ENCODE results near the gene NMNAT2. TPM values are rescaled to one million over a fixed set of nuclear protein-coding genes. Genes with fewer than 3 reads are reported as not detected.

NMNAT2 gene
- total RNA-seq, 1 donor from 2014 or later = 1.7 TPM

- no peaks in the 10 kb centered on the region for H3K27me3 ChIP-seq
- no peak for DNase-seq (ENCODE audit: extremely low spot score in 2 of 2)
- no peak for TF ChIP-seq POLR2AphosphoS5 (IDR thresholded peaks at IDR 0.05; ENCODE audit: insufficient read depth in 1 of 2, low read depth in 1 of 2)
- TF ChIP-seq, protein P1, sequence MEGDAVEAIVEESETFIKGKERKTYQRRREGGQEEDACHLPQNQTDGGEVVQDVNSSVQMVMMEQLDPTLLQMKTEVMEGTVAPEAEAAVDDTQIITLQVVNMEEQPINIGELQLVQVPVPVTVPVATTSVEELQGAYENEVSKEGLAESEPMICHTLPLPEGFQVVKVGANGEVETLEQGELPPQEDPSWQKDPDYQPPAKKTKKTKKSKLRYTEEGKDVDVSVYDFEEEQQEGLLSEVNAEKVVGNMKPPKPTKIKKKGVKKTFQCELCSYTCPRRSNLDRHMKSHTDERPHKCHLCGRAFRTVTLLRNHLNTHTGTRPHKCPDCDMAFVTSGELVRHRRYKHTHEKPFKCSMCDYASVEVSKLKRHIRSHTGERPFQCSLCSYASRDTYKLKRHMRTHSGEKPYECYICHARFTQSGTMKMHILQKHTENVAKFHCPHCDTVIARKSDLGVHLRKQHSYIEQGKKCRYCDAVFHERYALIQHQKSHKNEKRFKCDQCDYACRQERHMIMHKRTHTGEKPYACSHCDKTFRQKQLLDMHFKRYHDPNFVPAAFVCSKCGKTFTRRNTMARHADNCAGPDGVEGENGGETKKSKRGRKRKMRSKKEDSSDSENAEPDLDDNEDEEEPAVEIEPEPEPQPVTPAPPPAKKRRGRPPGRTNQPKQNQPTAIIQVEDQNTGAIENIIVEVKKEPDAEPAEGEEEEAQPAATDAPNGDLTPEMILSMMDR (IDR thresholded peaks at IDR 0.05) = no peak
- TF ChIP-seq POLR2A (IDR thresholded peaks at IDR 0.05) = no peak
- no peaks in the 10 kb centered on the region for H3K36me3 ChIP-seq
- H3K4me3 ChIP-seq = no peak overlapping the region
- H3K27ac ChIP-seq = no peak overlapping the region
- intact Hi-C loops (cut with DNase I) = no loop called here
- no peaks in the 10 kb centered on the region for H3K9me3 ChIP-seq
- H3K4me1 ChIP-seq = peaks cover 8% of the 10 kb centered on the region
Observed at GRCh38 chr1:183331091-183331742, 87.0 kb downstream of the NMNAT2 start.

- no peaks in the 10 kb centered on the region for H3K27me3 ChIP-seq
- DNase-seq (ENCODE audit: extremely low spot score in 2 of 2) = no peak
- H3K36me3 ChIP-seq = no peaks in the 10 kb centered on the region
- H3K4me3 ChIP-seq = no peak overlapping the region
- intact Hi-C loops (cut with DNase I) = no loop called here
- H3K4me1 ChIP-seq = peaks cover 8% of the 10 kb centered on the region
- TF ChIP-seq POLR2AphosphoS5 (IDR thresholded peaks at IDR 0.05; ENCODE audit: insufficient read depth in 1 of 2, low read depth in 1 of 2) (no peak), POLR2A (IDR thresholded peaks at IDR 0.05) (no peak)
- TF ChIP-seq, protein P1 (IDR thresholded peaks at IDR 0.05) = no peak
- no peak overlapping the region for H3K27ac ChIP-seq
- no peaks in the 10 kb centered on the region for H3K9me3 ChIP-seq
Observed at GRCh38 chr1:183330335-183330734, 87.8 kb downstream of the NMNAT2 start.

- Histone ChIP-seq H3K27me3 (no peaks in the 10 kb centered on the region), H3K36me3 (no peaks in the 10 kb centered on the region), H3K4me1 (peaks cover 8% of the 10 kb centered on the region), H3K9me3 (no peaks in the 10 kb centered on the region), H3K27ac (peak overlapping the region; percentile 40), H3K4me3 (no peak overlapping the region)
- DNase-seq (ENCODE audit: extremely low spot score in 2 of 2) = no peak
- intact Hi-C loops (cut with DNase I) = no loop called here
- TF ChIP-seq, protein P1 (IDR thresholded peaks at IDR 0.05) = no peak
- TF ChIP-seq POLR2AphosphoS5 (IDR thresholded peaks at IDR 0.05; ENCODE audit: insufficient read depth in 1 of 2, low read depth in 1 of 2) = no peak
- TF ChIP-seq POLR2A (IDR thresholded peaks at IDR 0.05) = no peak
Observed at GRCh38 chr1:183328371-183328770, 89.8 kb downstream of the NMNAT2 start.

DNA sequence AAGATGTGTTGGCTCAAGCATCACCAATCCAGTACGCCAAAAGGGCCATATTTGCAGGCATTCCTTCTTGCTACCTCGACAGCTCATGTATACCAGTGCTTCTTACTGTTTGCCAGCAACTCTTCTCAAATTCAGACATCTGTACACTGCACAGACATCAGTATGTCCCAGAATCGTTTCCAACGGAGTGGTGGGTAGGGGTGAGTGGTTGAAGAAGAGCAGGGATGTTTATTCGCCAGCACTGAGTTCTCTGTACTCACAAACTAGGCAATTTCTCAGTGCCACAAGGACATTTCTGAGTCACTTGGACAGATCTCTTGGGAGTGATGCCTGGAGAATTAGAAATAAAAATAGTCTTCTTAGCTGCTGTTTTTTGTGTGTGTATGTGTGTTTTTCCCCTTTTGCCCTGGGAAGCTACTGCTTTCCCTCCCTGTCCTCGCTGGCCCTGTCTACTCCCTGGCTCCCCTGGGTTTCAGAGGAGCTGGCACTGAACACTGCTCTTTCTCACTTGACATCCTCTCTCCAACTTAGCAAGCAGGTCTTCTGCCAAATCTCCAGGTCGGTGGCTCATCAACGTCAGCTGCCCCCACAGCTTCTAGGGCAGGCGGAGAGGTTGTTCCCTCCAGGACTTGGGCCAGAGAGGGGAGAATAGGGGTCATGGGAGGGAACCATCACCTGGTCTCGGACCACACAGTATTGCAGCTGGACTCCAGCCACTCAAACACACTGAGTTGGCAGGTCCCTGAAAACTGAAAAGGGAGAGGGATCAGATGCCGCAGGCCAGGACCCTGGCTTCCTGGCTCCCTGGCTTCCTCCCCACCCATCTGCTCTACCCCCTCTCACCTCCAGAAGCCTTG, 90.5 kb downstream of the NMNAT2 start:
- DNase-seq (ENCODE audit: extremely low spot score in 2 of 2) = no peak
- Histone ChIP-seq H3K27me3 (no peaks in the 10 kb centered on the region), H3K36me3 (no peaks in the 10 kb centered on the region), H3K4me3 (no peak overlapping the region), H3K4me1 (peaks cover 8% of the 10 kb centered on the region), H3K9me3 (no peaks in the 10 kb centered on the region), H3K27ac (peak overlapping the region; percentile 40)
- no peak for TF ChIP-seq POLR2A (IDR thresholded peaks at IDR 0.05)
- no peak for TF ChIP-seq POLR2AphosphoS5 (IDR thresholded peaks at IDR 0.05; ENCODE audit: insufficient read depth in 1 of 2, low read depth in 1 of 2)
- TF ChIP-seq, protein P1 (IDR thresholded peaks at IDR 0.05) = no peak
- intact Hi-C loops (cut with DNase I) = no loop called here
